Left hindlimb (tissue), 1 donor: ENCODE data around the gene DGKH.
"Not testable (repeated sequence)": the region's sequence is repeated elsewhere in the genome, so short reads cannot be mapped to it uniquely, and the experiment has no call there.

ENCODE experiments used
- DNase-seq: peaks from one replicate; pipeline ENCODE4 v3.0.0-alpha.2; 2018

Gene DGKH

DNA sequence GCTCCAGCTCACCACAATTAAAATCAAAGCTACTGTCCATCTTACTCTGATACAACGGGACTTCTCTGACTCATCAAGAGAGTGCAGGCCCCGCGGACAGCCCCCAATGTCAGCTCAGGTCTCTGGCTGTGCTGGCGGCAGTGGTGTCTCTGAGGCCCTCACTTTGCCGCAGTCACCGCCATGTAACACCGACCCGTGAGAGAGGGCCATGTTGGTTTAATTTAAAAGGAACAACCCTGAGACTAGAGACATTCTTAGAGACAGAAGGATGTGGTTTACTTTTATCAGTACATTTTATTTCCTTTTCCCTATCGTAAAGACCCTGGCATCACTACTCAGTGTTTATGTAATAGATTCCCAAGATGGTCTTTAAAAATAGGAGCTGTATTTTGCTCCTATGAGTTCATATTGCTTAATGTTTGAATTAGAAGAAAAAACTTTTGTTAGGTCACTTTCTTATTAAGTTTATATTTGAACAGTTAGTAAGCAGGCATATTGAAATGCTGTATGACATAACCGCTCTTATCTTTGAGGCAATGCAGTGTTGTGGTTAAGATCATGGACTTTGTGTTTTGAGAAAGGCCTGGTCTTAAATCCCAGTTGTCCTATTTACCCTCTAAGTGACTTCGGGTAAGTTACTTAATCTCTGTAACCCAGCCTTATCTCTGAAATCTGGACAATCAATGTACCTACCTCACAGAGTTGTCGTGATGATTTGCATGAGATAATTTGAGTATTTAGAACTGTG, 23.4 kb downstream of the DGKH start:
- no peak for DNase-seq

DNA sequence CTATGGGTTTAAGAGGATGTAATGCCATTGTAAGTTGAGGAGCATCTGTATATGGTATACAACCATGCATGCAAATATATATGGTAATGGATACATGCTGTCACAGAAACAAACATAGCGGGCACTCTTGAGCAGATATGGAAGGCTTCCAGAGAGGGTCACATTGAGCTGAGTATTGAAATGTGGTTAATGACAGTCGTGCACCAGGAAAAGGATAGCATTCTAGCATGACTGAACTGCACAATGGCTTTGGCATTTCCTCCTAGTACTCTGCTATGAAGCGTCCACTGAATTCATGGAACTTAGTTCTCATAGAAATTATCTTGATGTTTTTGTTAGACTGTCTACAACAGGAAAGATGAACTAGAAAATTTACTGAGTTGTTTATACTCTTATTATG, 25.2 kb downstream of the DGKH start:
- no peak for DNase-seq

DNA sequence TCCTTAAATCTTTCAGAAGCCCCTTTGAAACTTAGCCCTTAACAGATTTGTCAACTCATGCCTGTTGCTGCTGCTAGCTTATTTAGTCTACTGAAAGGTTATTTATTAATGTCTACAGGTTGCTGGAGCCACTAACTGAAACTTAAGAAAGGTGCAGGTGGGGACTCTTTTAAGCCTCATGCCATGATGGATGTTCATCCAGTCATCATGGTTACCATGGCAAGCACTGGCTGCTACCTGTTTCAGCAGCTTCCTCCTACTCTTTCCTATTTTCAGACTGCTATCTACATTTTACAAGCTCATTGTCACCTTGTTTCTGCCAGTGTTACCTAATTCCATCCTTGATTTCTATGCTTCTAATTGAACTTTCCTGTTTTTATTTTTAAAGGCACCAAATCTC, 27.1 kb downstream of the DGKH start:
- DNase-seq = no peak

DNA sequence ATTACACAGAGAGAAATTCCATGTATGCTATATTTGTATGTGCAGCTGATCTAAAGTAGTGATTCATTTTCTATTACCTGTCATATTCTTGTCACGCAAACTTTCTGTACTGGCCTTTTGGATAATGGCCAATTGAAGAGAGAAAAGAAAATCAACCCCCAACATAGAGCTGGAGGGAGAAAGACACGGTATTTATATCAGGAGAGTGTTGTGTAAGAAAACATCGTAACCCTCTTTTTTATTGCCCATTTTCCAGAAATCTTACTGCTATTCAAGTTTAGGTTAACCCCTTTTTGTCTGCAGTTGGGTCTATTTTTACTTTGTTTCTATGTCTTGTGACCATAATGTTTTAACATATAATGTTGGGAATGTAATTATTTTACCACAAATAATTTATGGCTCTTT, 27.9 kb downstream of the DGKH start:
- DNase-seq = no peak

DNA sequence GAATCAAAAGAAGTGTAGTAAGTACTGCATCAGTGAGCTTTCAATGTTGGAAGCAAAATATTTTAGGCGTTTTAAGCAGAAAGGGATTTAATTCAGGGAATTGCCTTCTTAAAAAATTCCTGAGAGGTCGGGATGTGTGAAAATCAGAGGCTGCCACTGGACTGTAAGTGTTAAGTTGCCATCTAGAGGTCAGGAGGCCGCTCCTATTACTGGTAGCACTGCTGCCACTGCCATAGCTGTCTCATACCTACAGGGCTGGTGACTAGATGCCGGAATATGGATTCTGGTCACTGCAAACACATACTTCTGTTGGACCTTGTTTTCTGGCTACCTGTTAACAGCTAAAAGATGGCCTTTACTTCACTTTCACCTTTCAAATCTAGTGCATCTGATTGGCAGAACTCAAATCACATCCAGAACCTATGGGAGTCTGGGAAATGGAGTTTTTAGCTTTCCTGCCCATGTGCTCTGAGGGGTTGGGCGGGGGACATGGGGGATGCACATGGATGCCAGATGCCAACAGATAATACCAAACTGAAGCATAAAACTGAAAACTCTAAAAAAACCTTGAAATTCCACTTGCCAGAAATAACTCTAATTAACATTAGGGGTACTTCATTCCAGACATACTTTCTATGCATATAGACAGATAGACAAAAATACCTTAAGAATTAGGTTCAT, 29.8 kb downstream of the DGKH start:
- DNase-seq = no peak

DNA sequence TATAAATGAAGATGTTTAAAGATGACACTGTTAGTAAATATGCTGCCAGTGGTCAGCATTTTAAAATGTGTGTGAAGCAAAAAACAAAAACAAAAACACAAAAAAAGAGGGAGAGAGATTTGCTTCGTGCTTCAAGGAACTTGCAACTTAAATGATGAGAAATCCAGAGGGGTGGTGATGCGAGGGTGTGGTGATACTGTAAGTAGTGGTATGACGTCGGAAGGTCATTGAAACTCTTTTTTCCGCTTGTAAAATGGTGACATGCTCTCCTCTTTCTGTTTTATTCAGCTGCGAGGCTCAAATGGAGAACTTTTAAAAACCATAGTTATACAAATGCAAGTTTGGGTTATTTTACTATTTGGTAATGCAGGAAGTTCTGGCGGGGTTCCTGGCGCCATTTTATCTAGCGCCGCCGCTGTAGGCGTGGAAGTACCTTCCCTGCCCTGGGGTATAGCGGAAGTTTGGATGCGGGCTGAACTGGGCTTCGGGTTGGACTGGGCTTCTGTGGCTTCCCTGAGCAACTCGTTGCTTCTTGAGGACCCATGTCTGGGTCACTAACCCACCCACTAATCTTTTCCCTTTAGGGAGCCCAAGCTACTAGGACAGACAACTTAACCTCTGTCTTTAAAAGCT, 34.8 kb downstream of the DGKH start:
- no peak for DNase-seq

DNA sequence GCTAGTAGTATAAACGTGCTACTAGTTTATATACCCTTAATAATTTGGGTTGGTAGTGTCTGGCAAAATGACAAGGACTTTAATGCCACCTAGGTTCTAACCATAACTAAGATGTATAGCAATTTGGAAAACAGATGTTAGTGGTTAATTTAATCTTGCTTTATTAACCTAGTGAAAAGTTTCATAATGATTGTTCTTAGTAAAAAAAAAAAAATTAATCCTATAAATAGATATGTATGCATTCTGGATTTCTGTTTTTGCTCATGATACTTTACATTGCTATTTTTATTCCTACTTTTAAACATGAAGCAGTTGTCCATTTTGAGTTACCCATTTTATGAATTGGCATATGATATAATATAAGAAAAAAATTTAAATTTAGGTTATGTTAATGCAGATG, 36.3 kb downstream of the DGKH start:
- no peak for DNase-seq

DNA sequence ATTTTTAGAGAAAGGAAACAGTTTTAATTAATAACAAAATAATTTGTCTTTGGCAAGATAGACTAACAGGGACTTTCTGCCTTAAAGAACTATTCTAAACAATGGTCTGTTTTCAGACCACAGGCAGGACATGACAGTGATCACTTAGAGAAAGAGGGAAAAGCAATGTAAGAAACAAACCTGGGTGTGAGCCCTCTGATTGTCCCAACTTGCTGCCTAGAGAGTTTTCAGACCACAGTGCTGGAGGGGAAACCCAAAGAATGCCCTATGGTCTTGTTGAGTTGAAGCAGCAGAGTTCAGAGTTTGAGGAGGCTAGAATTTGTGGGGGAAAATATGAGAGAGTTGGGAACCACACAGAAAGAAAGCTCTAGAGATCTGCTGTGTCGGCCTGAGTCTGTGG, 38.1 kb downstream of the DGKH start:
- DNase-seq = no peak

DNA sequence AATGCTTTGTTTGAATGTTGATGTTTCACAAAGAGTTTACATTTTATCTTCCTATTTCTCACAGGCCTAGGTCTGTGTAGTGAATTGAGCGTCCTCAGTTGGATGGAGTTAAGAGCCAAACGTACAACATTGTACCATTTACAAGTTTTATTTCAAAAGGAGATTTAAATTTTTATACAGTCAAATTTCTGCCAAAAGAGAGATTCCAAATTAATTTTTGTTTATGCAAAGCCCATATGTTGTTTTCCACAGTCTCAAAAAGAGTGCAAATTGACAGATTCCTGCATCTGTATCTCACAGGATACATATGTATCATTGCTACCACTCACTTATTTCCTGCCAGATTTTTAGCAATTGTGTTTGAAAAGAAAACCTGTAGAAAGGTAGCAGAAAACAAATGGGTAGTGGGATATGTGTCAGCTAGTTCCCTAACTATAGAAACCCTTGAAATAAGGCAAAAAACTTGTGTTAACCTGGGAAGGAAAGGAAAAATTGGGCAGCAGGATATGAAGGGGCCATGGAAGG, 46.1 kb downstream of the DGKH start:
- no peak for DNase-seq

DNA sequence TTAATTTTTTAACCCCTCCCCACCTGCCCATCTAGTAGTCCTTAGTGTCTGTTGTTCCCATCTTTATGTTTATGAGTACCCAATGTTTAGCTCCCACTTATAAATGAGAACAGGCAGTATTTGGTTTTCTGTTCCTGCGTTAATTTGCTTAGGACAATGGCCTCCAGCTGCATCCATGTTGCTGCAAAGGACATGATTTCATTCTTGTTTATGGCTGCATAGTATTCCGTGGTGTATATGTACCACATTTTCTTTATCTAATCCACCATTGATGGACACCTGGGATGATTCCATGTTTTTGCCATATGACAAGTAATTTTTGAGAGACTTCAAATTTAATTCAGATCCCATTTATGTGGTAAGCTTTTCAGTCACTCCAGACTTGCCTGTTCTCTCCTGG, 47.8 kb downstream of the DGKH start:
- not testable (repeated sequence) for DNase-seq

DNA sequence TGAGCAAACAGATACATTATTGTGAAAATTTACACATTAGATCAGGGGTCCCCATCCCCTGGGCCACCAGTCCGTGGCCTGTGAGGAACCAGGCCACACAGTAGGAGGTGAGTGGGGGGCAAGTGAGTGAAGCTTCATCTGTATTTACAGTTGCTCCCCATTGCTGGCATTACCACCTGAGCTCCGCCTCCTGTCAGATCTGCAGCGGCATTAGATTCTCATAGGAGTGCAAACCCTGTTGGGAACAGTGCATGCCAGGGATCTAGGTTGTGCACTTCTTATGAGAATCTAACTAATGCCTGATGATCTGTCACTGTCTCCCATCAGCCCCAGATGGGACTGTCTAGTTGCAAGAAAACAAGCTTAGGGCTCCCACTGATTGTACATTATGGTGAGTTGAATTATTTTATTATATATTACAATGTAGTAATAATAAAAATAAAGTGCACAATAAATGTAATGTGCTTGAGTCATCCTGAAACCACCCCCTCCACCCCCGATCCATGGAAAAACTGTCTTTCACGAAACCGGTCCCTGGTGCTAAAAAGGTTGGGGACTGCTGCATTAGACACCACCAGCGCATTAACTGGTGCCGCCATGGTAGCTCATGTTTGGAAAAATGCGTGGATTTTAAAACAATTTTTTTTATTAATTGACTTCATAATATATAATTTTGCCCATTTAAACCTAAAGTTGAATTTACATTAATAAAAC, 51.7 kb downstream of the DGKH start:
- no peak for DNase-seq

DNA sequence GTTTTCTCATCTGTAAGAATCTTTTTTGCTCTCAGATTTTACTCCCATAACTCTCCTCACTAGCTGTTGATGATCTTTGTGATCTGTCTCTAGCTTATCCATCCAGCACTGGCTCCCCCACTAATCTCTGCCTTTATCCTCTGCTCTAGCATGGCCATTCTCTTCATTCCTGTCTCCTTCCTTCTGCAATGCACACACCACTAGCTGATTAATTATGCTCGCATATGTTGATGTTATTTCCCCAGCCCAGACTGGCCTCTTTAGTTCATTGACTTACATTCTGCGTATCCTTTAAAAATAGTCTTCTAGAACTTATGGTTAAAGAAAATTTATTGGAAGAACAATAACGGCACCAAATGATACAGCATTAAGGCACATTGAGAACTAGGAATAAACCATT, 52.5 kb downstream of the DGKH start:
- DNase-seq = no peak

DNA sequence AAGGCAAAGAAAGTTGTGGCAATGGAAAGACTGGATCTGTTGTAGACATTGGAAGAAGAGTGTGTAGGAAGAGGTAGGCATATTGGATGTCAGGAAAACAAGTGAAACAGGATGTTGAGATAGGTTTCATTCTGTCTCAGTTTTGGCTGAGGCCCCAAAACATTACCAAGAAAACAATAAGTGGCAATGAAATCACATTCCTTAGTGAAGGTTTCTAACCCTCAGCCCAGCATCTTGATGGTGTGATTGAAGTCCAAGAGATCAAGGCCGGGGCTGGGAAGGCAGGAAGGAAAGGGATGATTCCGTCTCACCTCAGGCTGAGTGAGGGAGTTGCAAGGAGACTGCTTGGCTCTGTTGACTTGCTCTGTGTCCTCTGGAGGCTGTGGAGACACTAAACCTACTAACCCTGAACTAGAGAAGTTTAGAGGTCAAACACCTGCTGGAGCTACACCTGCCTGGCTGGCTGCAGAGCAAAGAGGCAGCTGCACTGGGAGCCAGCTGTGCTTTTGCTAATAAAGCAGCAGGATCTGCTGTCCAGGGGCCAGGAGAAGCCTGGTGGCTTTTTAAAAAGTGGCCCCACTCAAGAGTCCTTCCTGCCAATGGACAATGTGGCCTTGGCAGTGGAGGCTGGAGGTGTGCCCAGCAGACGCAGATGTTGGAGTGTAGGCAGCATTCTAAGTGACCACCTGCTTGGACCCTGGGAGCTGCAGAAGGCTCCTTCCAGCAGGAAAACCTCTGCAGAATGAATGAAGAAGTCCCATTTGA, 53.6 kb downstream of the DGKH start:
- no peak for DNase-seq

DNA sequence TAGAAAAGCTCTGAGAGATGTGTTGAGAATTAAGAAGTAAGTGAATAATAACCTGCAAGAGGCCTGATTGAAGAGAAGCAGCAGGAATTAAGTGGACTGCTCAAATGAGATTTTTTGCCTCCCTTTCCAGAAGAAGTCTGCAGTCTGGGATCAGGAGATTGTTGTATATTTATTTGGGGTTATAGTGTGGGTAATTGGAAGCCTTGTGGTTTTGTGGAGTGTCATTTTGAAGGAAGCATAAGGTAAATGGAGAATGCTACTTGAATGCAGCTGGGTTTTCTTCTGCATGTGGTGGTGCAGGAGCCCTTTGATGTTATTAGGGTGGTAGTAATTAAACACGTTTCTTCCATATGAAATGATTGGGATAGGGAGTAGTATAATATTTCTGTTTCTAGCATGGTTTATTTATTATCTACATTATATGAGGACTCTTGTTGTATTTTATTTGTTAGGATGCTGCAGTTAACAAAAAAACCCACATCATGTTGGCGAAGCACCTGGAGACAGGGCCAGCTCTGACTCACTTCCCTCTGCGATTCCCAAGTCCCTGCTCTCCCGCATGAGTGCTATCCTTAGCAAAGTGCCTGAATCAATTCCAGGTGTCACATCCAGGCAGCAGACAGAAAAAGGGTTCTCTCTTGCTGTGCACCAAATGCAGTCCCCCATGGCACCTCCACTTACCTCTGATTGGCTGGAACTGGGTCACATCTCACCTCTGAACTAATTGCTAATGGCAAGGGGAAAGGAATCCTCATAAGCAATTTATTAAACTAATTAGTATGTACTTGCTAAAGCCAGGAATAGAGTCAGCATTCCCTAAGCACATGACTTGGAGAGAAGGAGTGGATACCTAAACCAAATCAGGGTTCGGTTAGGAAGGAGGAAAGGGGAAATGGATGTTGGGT, 54.8 kb downstream of the DGKH start:
- DNase-seq = no peak

DNA sequence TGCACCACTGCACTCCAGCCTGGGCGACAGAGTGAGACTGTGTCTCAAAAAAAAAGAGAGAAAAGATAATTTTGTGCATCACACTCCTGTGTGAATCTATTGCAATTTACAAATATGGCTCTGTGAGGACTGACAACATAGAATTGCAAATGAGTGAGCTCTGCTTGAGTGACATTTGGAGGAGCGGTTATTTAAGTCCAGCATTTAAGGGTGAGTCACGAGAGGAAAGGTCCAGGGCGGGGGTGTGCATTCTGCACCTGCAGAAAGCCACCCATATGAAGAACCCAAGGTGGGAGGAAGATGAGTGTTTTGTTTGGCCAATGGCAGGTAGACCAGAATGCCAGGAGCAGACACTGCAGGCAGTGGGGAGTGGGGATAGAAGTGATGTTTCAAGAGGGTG, 58.5 kb downstream of the DGKH start:
- DNase-seq = no peak

DNA sequence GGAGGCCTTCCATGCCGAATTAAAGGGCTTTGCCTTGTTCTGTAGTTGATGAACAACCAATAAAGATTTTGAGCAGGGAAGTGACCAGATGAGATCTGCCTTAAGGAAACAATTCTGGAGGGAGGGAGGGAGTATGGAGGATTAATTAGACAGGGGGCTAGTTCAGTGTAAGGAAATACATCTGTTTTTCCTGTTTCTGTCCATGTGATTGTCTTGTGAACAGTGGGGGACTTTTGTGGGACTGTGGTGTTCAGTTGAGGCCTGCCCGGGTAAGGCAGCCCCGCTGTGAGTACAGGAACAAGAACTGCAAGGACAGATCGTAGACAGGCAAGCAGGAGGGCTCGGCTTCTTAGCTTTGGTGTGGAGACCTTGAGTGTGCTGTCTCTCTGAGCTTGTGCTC, 59.0 kb downstream of the DGKH start:
- DNase-seq = no peak

DNA sequence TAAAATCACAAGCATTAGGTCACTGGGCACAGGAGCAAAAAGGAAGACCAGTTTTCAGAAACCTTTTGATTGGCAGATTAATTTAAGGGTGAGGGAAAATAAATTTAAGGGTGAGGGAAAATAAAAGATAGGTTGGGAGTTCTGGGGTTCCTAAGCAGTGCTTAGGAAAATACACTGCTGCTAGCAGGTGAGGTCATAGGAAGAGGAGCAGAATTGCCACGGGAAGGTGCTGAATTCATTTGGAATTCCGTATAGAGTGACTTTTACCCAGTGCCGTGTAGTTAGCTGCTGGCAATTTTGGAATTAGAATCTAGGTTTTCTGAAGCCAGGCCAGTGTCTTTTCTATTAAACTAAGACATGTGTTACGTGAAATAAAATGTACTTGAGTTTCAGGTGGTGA, 59.8 kb downstream of the DGKH start:
- DNase-seq = no peak

DNA sequence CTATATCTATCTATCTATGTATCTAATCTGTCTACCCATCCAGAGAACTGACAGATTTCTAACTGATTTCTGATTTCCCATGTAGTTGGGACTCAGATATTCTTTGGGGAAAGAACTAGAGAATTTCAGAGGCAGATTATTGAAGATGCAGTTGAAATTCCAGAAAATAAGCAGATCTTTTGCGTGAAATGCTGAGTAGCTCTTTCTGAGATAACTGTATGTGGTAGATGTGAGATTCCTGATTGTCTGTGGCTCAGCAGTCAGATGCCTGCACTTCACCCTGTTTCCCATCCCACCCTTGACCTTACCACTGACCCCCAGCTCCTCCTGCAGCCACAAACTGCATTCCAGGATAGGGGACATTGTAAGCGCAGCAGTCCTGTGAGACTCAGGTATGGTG, 61.5 kb downstream of the DGKH start:
- no peak for DNase-seq

DNA sequence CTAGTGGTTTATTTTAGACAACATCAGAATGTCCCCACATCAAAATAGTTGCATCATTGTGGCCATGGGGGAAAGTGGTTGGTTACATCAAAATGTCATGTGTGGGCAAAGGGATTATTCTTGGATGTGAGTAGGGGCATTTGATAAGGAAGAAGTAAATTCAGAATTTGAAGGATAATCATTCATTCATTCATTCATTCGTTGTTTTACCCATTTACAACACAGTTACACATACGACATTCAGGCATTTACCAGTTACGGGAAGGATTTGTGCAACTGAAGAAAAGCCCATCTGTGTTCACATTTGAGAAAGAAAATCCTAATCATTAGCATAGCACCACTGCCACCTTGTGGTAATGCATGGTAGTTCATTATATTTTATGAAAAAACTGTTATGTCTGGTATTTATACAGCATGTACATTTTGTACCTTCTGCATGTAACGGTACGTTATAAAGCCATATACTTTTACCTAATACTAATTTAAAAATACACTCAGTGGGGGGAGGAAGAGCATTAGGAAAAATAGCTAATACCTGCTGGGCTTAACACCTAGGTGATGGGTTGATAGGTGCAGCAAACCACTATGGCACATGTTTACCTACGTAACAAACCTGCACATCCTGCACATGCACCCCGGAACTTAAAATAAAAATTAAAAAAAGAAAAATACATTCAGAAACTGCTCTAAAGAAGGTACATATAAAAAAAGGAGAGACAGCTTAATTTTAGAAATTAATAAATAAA, 62.1 kb downstream of the DGKH start:
- DNase-seq = no peak

DNA sequence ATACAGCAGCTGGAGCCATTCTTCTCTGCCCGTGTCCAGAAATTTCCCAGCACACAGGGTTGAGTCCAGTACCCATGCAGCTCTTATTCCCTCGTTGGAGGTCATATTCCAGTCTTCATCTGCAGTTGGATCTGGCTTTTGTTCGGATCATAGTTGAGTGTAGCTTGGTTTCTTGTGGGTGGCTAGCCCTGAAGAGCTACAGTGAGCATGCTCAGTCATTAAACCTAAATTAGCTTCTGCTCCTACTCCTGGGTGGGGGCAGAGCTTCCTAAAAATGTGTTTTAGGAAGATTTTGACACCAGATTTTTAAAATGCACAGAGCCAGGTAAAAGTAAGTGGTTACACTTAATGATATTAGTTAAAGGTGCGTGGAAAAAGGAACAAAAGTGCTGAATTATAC, 64.4 kb downstream of the DGKH start:
- DNase-seq = no peak

DNA sequence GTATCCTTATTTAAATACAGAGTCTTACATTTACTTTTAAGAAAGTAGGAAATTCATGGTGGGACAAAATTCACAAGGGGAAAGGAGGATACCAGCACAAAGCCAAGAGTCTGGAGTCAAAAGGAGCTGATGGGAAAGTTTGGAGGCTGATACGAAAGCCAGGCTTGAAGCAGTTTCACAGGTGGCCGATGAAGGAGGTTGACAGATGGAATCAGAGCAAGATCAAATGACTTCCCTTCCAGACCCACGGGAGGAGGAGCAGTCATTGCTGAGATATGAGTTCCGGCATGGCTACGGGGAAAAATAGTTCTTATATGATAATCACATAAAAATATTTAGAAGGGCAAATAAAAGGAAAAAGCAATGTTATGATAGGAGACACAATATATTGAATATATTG, 65.0 kb downstream of the DGKH start:
- DNase-seq = no peak
